GM12878 (cell line): ENCODE measurements around the gene TIMP3. TPM values are rescaled to one million over a fixed set of nuclear protein-coding genes. Genes with fewer than 3 reads are reported as not detected.
A peak's percentile ranks its signal among the peaks of the same experiment; 100 is the strongest.

Experiments used
- ATAC-seq: fragments of 200-7000 bp; cut with Tn5 transposase; 3 replicates; pipeline ENCODE4 v1.9.1; 2020; ENCODE audit warnings: mild to moderate bottlenecking, moderate library complexity
- BruUV-seq: library from RNA; stranded (reverse); fragments of 400-500 nt; replicated peaks from 2 replicates; lab custom pipeline; 2021; lab: Mats Ljungman, UMichigan
- CTCF ChIA-PET: fragments of 300-600 bp; sonication (Branson Sonifier 250); formaldehyde crosslinking; extraction: SDS; loops from one replicate; lab custom pipeline; 2021; ENCODE audit warnings: inconsistent platforms; lab: Yijun Ruan, JAX
- POLR2A ChIA-PET: fragments of 350-600 bp; formaldehyde crosslinking; extraction: SDS; loops from one replicate; lab custom pipeline; 2021; ENCODE audit warnings: inconsistent platforms; lab: Charles Lee
- RAD21 ChIA-PET: fragments of 300-600 bp; sonication (Branson Sonifier 250); formaldehyde crosslinking; loops from one replicate; lab custom pipeline; 2023; ENCODE audit warnings: antibody characterized with exemption; ENCODE audit not compliant: unreplicated experiment; lab: Charles Lee
- SMC1A ChIA-PET: fragments of 300-600 bp; sonication (Branson Sonifier 250); formaldehyde crosslinking; loops from one replicate; lab custom pipeline; 2023; ENCODE audit not compliant: unreplicated experiment, uncharacterized antibody; lab: Charles Lee
- DNase-seq: peaks from one replicate; pipeline ENCODE4 v3.0.0-alpha.2; 2011; ENCODE audit warnings: low read depth, low spot score
- FAIRE-seq: peaks from 3 replicates; lab custom pipeline; 2011; peaks lifted over from hg19 to GRCh38; lab: Jason Lieb, UNC
- H2AFZ ChIP-seq: 2 replicates; pipeline ENCODE4 v1.6.0; 2011; ENCODE audit warnings: low read depth, low read length, control low read depth; ENCODE audit not compliant: control insufficient read depth
- H3K27ac ChIP-seq: 2 replicates; pipeline ENCODE4 v1.5.1; 2011; ENCODE audit warnings: control low read depth; ENCODE audit not compliant: control insufficient read depth, insufficient read depth
- H3K27me3 ChIP-seq, 2 experiments: replicated peaks in 1 of 2; 2 replicates each; pipeline versions ENCODE4 v1.6.0 to v1.6.1; 2011; ENCODE audit warnings: low read length in 1 of 2; ENCODE audit not compliant: control insufficient read depth in 2 of 2, insufficient read depth in 2 of 2
- H3K36me3 ChIP-seq, 2 experiments: 2 replicates each; pipeline ENCODE4 v1.5.1; 2011; ENCODE audit warnings: low read length in 1 of 2; ENCODE audit not compliant: control insufficient read depth in 2 of 2, insufficient read depth in 2 of 2
- H3K4me1 ChIP-seq: 2 replicates; pipeline ENCODE4 v1.6.1; 2011; ENCODE audit warnings: mild to moderate bottlenecking, low read length, moderate library complexity, mixed read lengths; ENCODE audit not compliant: control insufficient read depth, insufficient read depth
- H3K4me2 ChIP-seq: 2 replicates; pipeline ENCODE4 v1.6.0; 2011; ENCODE audit warnings: control low read depth; ENCODE audit not compliant: control insufficient read depth, insufficient read depth
- H3K4me3 ChIP-seq: fragments of 200-600 bp; sonication (generic); 2 replicates; pipeline ENCODE4 v1.5.1; 2016
- H3K79me2 ChIP-seq: 2 replicates; pipeline ENCODE4 v1.6.0; 2011; ENCODE audit warnings: low read length; ENCODE audit not compliant: control insufficient read depth, insufficient read depth
- H3K9ac ChIP-seq: 2 replicates; pipeline ENCODE4 v1.8.0; 2011; ENCODE audit warnings: low read length, control low read depth, mixed read lengths; ENCODE audit not compliant: control insufficient read depth, insufficient read depth
- H3K9me3 ChIP-seq: replicated peaks from 3 replicates; pipeline ENCODE4 v1.5.1; 2011; ENCODE audit warnings: mild to moderate bottlenecking, low read length; ENCODE audit not compliant: control insufficient read depth, insufficient read depth
- H4K20me1 ChIP-seq: 2 replicates; pipeline ENCODE4 v1.6.0; 2011; ENCODE audit not compliant: control insufficient read depth, insufficient read depth
- CEBPB ChIP-seq, 2 experiments: fragments of 150-350 bp in 1 of 2; IDR thresholded peaks; 2 replicates each; pipeline ENCODE4 v1.6.1; 2012 to 2014; ENCODE audit warnings: low read depth in 2 of 2, low read length in 2 of 2, borderline replicate concordance in 1 of 2, inconsistent platforms in 1 of 2
- CEBPZ ChIP-seq: fragments of 150-350 bp; IDR thresholded peaks from 2 replicates; pipeline ENCODE4 v1.6.1; 2016; ENCODE audit warnings: low read depth, low read length
- GABPA ChIP-seq: IDR thresholded peaks from 2 replicates; pipeline ENCODE4 v1.6.1; 2014; ENCODE audit warnings: antibody characterized with exemption, low read depth, mild to moderate bottlenecking, inconsistent platforms
- NR2C1 ChIP-seq: fragments of 450-650 bp; IDR thresholded peaks from 2 replicates; pipeline ENCODE4 v1.6.1; 2017; ENCODE audit warnings: antibody characterized with exemption, mild to moderate bottlenecking, moderate library complexity
- SPI1 ChIP-seq: IDR thresholded peaks from 2 replicates; pipeline ENCODE4 v1.6.1; 2011; ENCODE audit warnings: low read depth, mild to moderate bottlenecking, low read length, moderate library complexity, borderline replicate concordance; ENCODE audit not compliant: insufficient read depth
- WGBS: methylation state at CpG from one replicate; pipeline ENCODE4 v1.1.6; 2016; ENCODE audit warnings: low lambda C conversion rate; ENCODE audit not compliant: insufficient replicate concordance, insufficient coverage; ENCODE audit errors: missing lambda C conversion rate; 5-methylcytosine and 5-hydroxymethylcytosine counted together
- in situ Hi-C: fragments of 300-500 bp; cut with MboI; formaldehyde crosslinking; loops from 9 replicates; pipeline ENCODE4 v1.14.3; 2018; ENCODE audit warnings: mixed read lengths
- intact Hi-C: fragments of 100-400 bp; cut with micrococcal nuclease; formaldehyde crosslinking; loops from one replicate; pipeline ENCODE4 v1.14.2; 2022; ENCODE audit not compliant: unreplicated experiment
- polyA plus RNA-seq, 11 experiments: library from polyadenylated mRNA; depleted of rRNA in 4 of 11; unstranded in 6 of 11; stranded (reverse) in 5 of 11; fragments of >200 nt; fragmentation: Nextera tagmentation in 4 of 11; fragmentation: Illumina TruSeq in 1 of 11; extraction: Ambion mirVana in 4 of 11; extraction: Trizol in 1 of 11; gene quantifications; 1 replicate in 1 of 11; 2 replicates in 10 of 11; pipeline versions ENCODE4 v1.2.1 to v1.2.3, GENCODE V29; 2011 to 2016; ENCODE audit warnings: inconsistent platforms in 2 of 11, missing spikeins in 2 of 11, low read depth in 1 of 11
- total RNA-seq, 4 experiments: library from RNA; depleted of rRNA in 3 of 4; stranded (reverse); fragments of >200 nt in 3 of 4; fragmentation: Illumina TruSeq in 1 of 4; extraction: Trizol in 1 of 4; gene quantifications; 2 replicates each; pipeline versions ENCODE4 v1.2.1 to v1.2.3, GENCODE V29; 2013 to 2021

The TIMP3 gene
- total and polyA plus RNA-seq, 10 of the 15 experiments (the other 5 are each of a cell fraction or from before 2014, with no cell fraction given) = 0.01 to 0.74 (median 0.27) TPM; not detected in 5

DNA sequence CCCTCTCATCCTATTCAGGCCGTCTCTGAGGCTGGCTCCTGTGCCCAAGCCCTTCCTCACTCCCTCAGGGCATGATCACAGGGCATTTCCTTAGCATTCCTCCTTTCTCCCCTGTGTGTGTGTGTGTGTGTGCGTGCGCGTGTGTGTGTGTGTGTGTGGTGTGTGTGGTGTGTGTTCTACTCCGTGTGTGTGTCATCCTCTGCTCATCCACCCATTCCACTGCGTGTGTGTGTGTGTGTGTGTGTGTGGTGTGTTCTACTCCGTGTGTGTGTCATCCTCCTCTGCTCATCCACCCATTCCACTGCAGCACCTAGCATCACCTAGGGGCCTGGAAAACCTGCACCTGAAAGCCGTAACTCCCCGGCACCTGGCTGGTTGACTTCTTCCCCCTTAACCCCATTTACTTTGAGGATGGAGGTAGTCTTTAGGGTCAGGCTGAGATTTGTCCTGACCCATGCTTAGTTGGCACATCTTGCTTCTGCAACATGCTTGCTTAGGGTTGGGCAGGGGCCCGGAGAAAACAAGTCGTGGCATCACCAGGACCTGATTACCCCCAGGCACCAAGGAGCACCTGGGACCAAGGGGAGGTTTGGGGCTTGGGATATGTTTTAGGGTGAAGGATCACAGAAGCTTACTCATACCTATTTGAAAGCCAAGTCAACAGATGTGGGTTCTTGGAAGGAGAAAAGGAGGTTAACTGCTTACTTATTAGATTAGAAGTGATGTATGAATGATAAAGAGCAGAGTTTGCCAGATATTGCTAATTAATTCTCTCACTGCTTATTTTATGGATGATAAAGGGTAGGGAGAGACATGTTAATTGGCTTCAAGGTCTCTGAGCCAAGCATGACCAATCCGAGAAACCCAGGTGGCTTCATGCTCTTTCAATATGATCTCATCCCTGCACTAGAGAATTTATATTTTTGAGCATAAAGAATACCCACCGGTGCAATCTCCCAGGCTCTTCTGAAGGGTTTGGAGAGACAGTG lies 18.9 kb downstream of the TIMP3 start (continued):
- TF ChIP-seq CEBPZ (no peak), GABPA (no peak)
- TF ChIP-seq, all 136 proteins: peak for 0

DNA sequence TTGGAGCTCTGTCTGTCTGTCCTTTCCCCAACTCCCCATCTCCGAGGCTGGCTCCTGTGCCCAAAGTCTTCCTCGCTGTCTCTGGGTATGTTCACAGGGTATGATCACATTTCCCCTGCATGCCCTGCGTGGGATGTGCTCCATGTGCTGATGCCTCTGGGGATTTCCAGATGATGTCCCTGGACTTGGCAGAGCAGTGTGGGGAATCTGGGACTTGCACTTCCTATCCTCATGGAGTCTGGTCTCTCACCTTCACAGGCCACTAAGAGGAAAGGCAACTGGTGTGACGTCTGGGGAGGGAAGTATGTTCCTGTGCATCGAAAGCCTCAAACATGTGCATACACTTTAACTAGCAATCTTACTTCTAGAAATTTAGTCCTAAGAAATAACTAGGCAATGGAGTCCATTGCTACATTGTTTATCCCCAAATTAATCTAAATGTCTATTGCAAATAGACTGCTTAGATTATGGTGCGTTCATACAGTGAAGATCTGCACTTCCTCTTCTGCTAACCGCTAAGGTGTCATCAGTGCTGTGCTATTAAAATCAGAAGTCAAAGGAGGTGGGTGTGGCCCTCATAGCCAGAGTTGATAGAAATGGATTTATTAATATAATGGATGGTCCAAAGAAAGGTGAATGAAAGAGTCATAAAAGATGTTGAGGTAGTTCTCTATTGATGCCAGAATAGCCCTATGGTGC lies 20.8 kb downstream of the TIMP3 start:
- Histone ChIP-seq H3K27ac (no peak overlapping the region), H3K4me2 (no peak overlapping the region), H3K4me3 (no peak overlapping the region), H3K27me3 (no peaks in the 10 kb centered on the region), H3K4me1 (no peaks in the 10 kb centered on the region), H3K79me2 (no peaks in the 10 kb centered on the region)
- BruUV-seq = no TSS peak
- DNase-seq = no peak
- CTCF ChIA-PET = no interaction called here
- peak; percentile 57; the same call in 1 of the 2 replicates for TF ChIP-seq SPI1
- TF ChIP-seq NR2C1 = no peak
- no peak for TF ChIP-seq CEBPB (IDR thresholded peaks at IDR 0.05; ENCODE audit: borderline replicate concordance in 1 of 2, low read depth in 2 of 2, low read length in 2 of 2)
- TF ChIP-seq, all 136 proteins: peak for 1
- ChIA-PET RAD21 (no interaction called here), SMC1A (no interaction called here), POLR2A (no interaction called here)
- in situ Hi-C loops = no loop called here
- no peak overlapping the region for H3K9ac ChIP-seq
- 22% methylated on average over 7 of the region's 7 CpGs for WGBS
- no peaks in the 10 kb centered on the region for H4K20me1 ChIP-seq
- no peaks in the 10 kb centered on the region for H3K9me3 ChIP-seq
- H2AFZ ChIP-seq = no peak overlapping the region
- no peak for FAIRE-seq
- no peak for ATAC-seq
- H3K36me3 ChIP-seq = no peaks in the 10 kb centered on the region
- intact Hi-C loops = no loop called here
